ENCODE data around the gene CAB39.
"Not testable (repeated sequence)": the region's sequence is repeated elsewhere in the genome, so short reads cannot be mapped to it uniquely, and the experiment has no call there.

CAB39 gene

DNA sequence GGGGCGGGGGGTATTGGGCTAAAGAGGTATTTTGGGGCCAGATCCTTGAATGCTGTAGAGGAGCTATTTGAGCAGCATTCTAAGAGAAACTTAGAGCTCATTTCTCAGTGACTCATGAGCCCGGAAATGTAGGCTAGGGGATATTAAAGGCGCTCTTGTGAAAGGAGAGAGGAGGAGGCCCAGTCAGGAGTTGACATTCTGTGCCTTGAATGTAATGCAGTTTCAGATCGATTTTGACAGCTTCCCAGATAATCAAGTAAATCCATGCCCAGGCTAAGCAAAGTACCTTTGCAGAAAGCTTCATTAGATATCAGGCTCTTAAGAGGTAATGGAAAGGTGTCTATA lies 1.5 kb downstream of the CAB39 start:
- Histone ChIP-seq H3K9ac (ENCODE audit: low read depth, low read length) (peak overlapping the region; percentile 58), H3K9me3 (ENCODE audit: control insufficient read depth, insufficient read depth, low read length) (no peaks in the 10 kb centered on the region), H3K36me3 (ENCODE audit: control insufficient read depth, insufficient read depth, low read length) (no peaks in the 10 kb centered on the region; the same call in 1 of the 2 replicates), H3K27me3 (ENCODE audit: control insufficient read depth, insufficient read depth, low read length) (no peaks in the 10 kb centered on the region), H3K4me3 (ENCODE audit: low read depth, low read length) (peak overlapping the region; percentile 83), H3K27ac (ENCODE audit: low read depth, low read length) (peak overlapping the region; percentile 76), H3K4me1 (ENCODE audit: control insufficient read depth, insufficient read depth, low read length) (peaks cover 39% of the 10 kb centered on the region)

GRCh38 chr2:230715201-230715600 lies 2.6 kb downstream of the CAB39 start:
- Histone ChIP-seq H3K27ac (ENCODE audit: low read depth, low read length) (no peak overlapping the region), H3K4me3 (ENCODE audit: low read depth, low read length) (peak overlapping the region; percentile 83; the same call in 1 of the 2 replicates), H3K9ac (ENCODE audit: low read depth, low read length) (no peak overlapping the region), H3K4me1 (ENCODE audit: control insufficient read depth, insufficient read depth, low read length) (peaks cover 50% of the 10 kb centered on the region), H3K36me3 (ENCODE audit: control insufficient read depth, insufficient read depth, low read length) (no peaks in the 10 kb centered on the region; the same call in 1 of the 2 replicates), H3K9me3 (ENCODE audit: control insufficient read depth, insufficient read depth, low read length) (no peaks in the 10 kb centered on the region), H3K27me3 (ENCODE audit: control insufficient read depth, insufficient read depth, low read length) (no peaks in the 10 kb centered on the region)

GRCh38 chr2:230716588-230716987 lies 3.9 kb downstream of the CAB39 start:
- Histone ChIP-seq H3K27me3 (ENCODE audit: control insufficient read depth, insufficient read depth, low read length) (no peaks in the 10 kb centered on the region), H3K36me3 (ENCODE audit: control insufficient read depth, insufficient read depth, low read length) (no peaks in the 10 kb centered on the region; the same call in 1 of the 2 replicates), H3K4me1 (ENCODE audit: control insufficient read depth, insufficient read depth, low read length) (peaks cover 61% of the 10 kb centered on the region), H3K9me3 (ENCODE audit: control insufficient read depth, insufficient read depth, low read length) (no peaks in the 10 kb centered on the region), H3K27ac (ENCODE audit: low read depth, low read length) (no peak overlapping the region), H3K4me3 (ENCODE audit: low read depth, low read length) (no peak overlapping the region), H3K9ac (ENCODE audit: low read depth, low read length) (no peak overlapping the region)

GRCh38 chr2:230717600-230717999 lies 5.0 kb downstream of the CAB39 start:
- H3K27ac ChIP-seq (ENCODE audit: low read depth, low read length): peak overlapping the region; percentile 83
- no peak overlapping the region for H3K9ac ChIP-seq (ENCODE audit: low read depth, low read length)

GRCh38 chr2:230719340-230719739 lies 6.7 kb downstream of the CAB39 start:
- H3K9me3 ChIP-seq (ENCODE audit: control insufficient read depth, insufficient read depth, low read length): no peaks in the 10 kb centered on the region
- H3K27me3 ChIP-seq (ENCODE audit: control insufficient read depth, insufficient read depth, low read length): no peaks in the 10 kb centered on the region
- H3K9ac ChIP-seq (ENCODE audit: low read depth, low read length): no peak overlapping the region
- no peaks in the 10 kb centered on the region; the same call in 1 of the 2 replicates for H3K36me3 ChIP-seq (ENCODE audit: control insufficient read depth, insufficient read depth, low read length)
- H3K4me3 ChIP-seq (ENCODE audit: low read depth, low read length): no peak overlapping the region
- no peak overlapping the region for H3K27ac ChIP-seq (ENCODE audit: low read depth, low read length)
- H3K4me1 ChIP-seq (ENCODE audit: control insufficient read depth, insufficient read depth, low read length): peaks cover 77% of the 10 kb centered on the region

More at GRCh38 chr2:230717600-230717999, 5.0 kb downstream of the CAB39 start:
- no peaks in the 10 kb centered on the region for H3K9me3 ChIP-seq (ENCODE audit: control insufficient read depth, insufficient read depth, low read length)
- no peaks in the 10 kb centered on the region for H3K27me3 ChIP-seq (ENCODE audit: control insufficient read depth, insufficient read depth, low read length)
- no peaks in the 10 kb centered on the region; the same call in 1 of the 2 replicates for H3K36me3 ChIP-seq (ENCODE audit: control insufficient read depth, insufficient read depth, low read length)
- H3K4me3 ChIP-seq (ENCODE audit: low read depth, low read length): no peak overlapping the region
- peaks cover 69% of the 10 kb centered on the region for H3K4me1 ChIP-seq (ENCODE audit: control insufficient read depth, insufficient read depth, low read length)

DNA sequence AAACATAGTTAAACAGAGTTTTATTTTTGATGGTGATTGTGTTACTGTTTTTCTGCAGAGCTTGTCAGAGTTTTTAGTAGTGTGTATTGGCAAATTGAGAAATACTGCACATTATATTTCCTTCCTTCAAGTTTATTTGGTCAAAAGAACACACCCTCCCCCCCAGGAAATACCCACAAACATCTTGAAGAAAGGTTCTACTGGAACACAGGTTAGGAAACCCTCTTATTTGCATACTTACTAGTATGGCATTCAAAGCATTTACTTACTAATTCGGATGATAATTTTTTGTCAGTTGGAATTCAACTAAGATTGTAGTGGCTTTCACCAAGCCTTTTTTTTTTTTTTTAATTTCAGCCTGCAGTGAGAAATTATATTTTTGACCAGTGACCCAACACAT lies 9.1 kb downstream of the CAB39 start:
- H3K36me3 ChIP-seq (ENCODE audit: control insufficient read depth, insufficient read depth, low read length): peaks cover 5% of the 10 kb centered on the region
- peak overlapping the region; percentile 26; the same call in 1 of the 2 replicates for H3K9ac ChIP-seq (ENCODE audit: low read depth, low read length)

DNA sequence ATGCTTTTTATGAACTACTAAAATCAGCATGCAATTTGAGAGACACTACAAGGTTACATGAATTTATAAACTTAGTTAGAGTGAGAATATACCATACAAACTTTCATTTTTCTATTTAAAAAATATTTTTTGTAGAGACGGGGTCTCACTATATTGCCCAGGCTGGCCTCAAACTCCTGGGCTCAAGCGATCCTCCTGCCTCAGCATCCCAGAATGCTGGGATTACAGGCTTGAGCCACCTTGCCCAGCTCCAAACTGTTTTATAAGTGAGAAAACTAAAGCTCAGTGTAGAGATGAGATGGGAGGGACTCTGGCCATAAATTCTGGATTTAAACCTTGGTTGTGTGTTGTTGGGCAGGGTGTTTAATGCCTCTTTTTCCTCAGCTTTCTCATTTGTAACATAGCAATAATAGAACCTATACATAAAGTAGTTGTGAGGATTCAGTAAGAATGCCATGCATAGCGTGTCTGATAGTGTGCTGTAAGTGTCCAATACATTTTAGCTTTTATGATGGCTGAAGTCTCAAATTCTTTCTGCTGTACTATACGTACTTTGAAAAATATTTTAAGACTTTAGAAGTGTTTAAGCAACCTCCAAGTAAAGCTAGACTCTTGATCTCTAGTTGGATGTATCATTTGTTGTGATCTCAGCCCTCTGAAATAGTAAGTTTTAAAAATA lies 9.7 kb downstream of the CAB39 start:
- Histone ChIP-seq H3K27ac (ENCODE audit: low read depth, low read length) (peak overlapping the region; percentile 42), H3K36me3 (ENCODE audit: control insufficient read depth, insufficient read depth, low read length) (peaks cover 5% of the 10 kb centered on the region), H3K4me3 (ENCODE audit: low read depth, low read length) (no peak overlapping the region), H3K4me1 (ENCODE audit: control insufficient read depth, insufficient read depth, low read length) (peaks cover 68% of the 10 kb centered on the region), H3K9ac (ENCODE audit: low read depth, low read length) (no peak overlapping the region), H3K27me3 (ENCODE audit: control insufficient read depth, insufficient read depth, low read length) (no peaks in the 10 kb centered on the region), H3K9me3 (ENCODE audit: control insufficient read depth, insufficient read depth, low read length) (no peaks in the 10 kb centered on the region)

More for the DNA sequence above, 9.1 kb downstream of the CAB39 start:
- Histone ChIP-seq H3K27me3 (ENCODE audit: control insufficient read depth, insufficient read depth, low read length) (no peaks in the 10 kb centered on the region), H3K9me3 (ENCODE audit: control insufficient read depth, insufficient read depth, low read length) (no peaks in the 10 kb centered on the region), H3K4me3 (ENCODE audit: low read depth, low read length) (peak overlapping the region; percentile 39), H3K27ac (ENCODE audit: low read depth, low read length) (peak overlapping the region; percentile 67), H3K4me1 (ENCODE audit: control insufficient read depth, insufficient read depth, low read length) (peaks cover 69% of the 10 kb centered on the region)

GRCh38 chr2:230723363-230723762 lies 10.7 kb downstream of the CAB39 start:
- H3K4me1 ChIP-seq (ENCODE audit: control insufficient read depth, insufficient read depth, low read length): peaks cover 57% of the 10 kb centered on the region
- H3K9me3 ChIP-seq (ENCODE audit: control insufficient read depth, insufficient read depth, low read length): no peaks in the 10 kb centered on the region
- no peak overlapping the region for H3K27ac ChIP-seq (ENCODE audit: low read depth, low read length)
- peaks cover 5% of the 10 kb centered on the region for H3K36me3 ChIP-seq (ENCODE audit: control insufficient read depth, insufficient read depth, low read length)
- H3K27me3 ChIP-seq (ENCODE audit: control insufficient read depth, insufficient read depth, low read length): no peaks in the 10 kb centered on the region
- no peak overlapping the region for H3K4me3 ChIP-seq (ENCODE audit: low read depth, low read length)
- H3K9ac ChIP-seq (ENCODE audit: low read depth, low read length): no peak overlapping the region

DNA sequence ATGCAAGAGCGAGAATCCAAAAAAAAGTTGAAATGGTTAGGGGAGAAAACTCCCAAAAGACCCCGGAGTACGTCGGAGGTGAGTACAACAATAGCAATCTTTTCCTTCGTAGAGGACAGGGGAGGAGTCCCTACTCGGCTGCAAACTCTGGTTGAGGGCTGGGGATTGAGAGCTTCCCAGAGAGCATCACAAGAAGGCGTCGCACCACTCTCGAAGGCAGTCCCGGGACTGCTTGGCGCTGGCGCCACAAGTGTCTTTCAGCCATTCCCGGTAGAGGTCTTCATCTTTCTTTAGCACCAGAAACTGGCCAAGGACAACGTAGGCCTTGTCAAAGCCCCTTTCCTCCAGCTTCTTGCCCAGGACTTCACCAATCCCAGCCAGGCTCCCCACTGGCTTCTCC lies 12.3 kb downstream of the CAB39 start:
- H3K9ac ChIP-seq (ENCODE audit: low read depth, low read length); H3K4me3 ChIP-seq (ENCODE audit: low read depth, low read length); H3K36me3 ChIP-seq (ENCODE audit: control insufficient read depth, insufficient read depth, low read length); H3K27me3 ChIP-seq (ENCODE audit: control insufficient read depth, insufficient read depth, low read length); H3K27ac ChIP-seq (ENCODE audit: low read depth, low read length); H3K9me3 ChIP-seq (ENCODE audit: control insufficient read depth, insufficient read depth, low read length): not testable (repeated sequence)
- H3K4me1 ChIP-seq (ENCODE audit: control insufficient read depth, insufficient read depth, low read length): peaks cover 42% of the 10 kb centered on the region

DNA sequence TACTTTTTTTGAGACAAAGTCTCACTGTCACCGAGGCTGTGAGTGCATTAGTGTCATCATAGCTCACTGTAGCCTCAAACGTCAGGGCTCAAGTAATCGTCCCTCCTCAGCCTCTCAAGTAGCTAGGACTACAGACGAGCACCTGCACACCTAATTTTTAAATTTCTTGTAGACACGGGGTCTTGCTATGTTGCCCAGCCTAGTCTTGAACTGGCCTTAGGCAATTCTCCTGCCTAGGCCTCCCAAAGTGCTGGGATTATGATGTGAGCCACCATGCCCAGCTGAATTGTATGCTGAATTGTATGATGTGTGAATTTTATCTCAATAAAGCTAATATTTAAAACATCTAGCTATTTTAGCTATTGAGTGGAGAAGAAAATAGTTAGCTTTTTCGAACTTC lies 18.9 kb downstream of the CAB39 start:
- H3K27me3 ChIP-seq (ENCODE audit: control insufficient read depth, insufficient read depth, low read length): no peaks in the 10 kb centered on the region
- H3K9me3 ChIP-seq (ENCODE audit: control insufficient read depth, insufficient read depth, low read length): no peaks in the 10 kb centered on the region
- no peak overlapping the region for H3K27ac ChIP-seq (ENCODE audit: low read depth, low read length)
- no peak overlapping the region for H3K9ac ChIP-seq (ENCODE audit: low read depth, low read length)
- H3K36me3 ChIP-seq (ENCODE audit: control insufficient read depth, insufficient read depth, low read length): no peaks in the 10 kb centered on the region
- H3K4me3 ChIP-seq (ENCODE audit: low read depth, low read length): no peak overlapping the region
- H3K4me1 ChIP-seq (ENCODE audit: control insufficient read depth, insufficient read depth, low read length): peaks cover 20% of the 10 kb centered on the region; the same call in 1 of the 2 replicates

- Histone ChIP-seq H3K9me3 (ENCODE audit: control insufficient read depth, insufficient read depth, low read length) (no peaks in the 10 kb centered on the region), H3K27ac (ENCODE audit: low read depth, low read length) (no peak overlapping the region), H3K36me3 (ENCODE audit: control insufficient read depth, insufficient read depth, low read length) (no peaks in the 10 kb centered on the region), H3K9ac (ENCODE audit: low read depth, low read length) (no peak overlapping the region), H3K27me3 (ENCODE audit: control insufficient read depth, insufficient read depth, low read length) (no peaks in the 10 kb centered on the region), H3K4me3 (ENCODE audit: low read depth, low read length) (no peak overlapping the region), H3K4me1 (ENCODE audit: control insufficient read depth, insufficient read depth, low read length) (peaks cover 24% of the 10 kb centered on the region)
These were observed 20.3 kb downstream of the CAB39 start for GRCh38 chr2:230732914-230733401.

Data from HUES48 (cell line).